Adrenal gland (tissue), 12 donors: ENCODE results near the gene ARAP3. TPM values are rescaled to one million over a fixed set of nuclear protein-coding genes. Genes with fewer than 3 reads are reported as not detected.

Source experiments
- DNase-seq, 7 donors: peaks; one replicate each; pipeline ENCODE4 v3.0.0-alpha.2; 2019 to 2020
- H3K27ac ChIP-seq, 5 donors: fragments of 200-600 bp; sonication (generic) in 4 of 5; 1 replicate in 3 of 5; 2 replicates in 2 of 5; pipeline versions ENCODE4 v1.5.1 to v1.8.0; 2016 to 2020; ENCODE audit warnings: mild to moderate bottlenecking in 1 of 5
- H3K27me3 ChIP-seq: fragments of 200-600 bp; 2 replicates; pipeline ENCODE4 v1.8.0; 2021
- H3K36me3 ChIP-seq, 2 donors: fragments of 200-600 bp; replicated peaks in 1 of 2; 1 replicate in 1 of 2; 2 replicates in 1 of 2; pipeline versions ENCODE4 v1.5.1 to v1.8.0; 2018 to 2022
- H3K4me1 ChIP-seq, 2 donors: fragments of 200-600 bp; replicated peaks in 1 of 2; 1 replicate in 1 of 2; 2 replicates in 1 of 2; pipeline versions ENCODE4 v1.5.1 to v1.8.0; 2018 to 2021
- H3K4me3 ChIP-seq, 4 donors: fragments of 200-600 bp; sonication (generic) in 3 of 4; one replicate each; pipeline ENCODE4 v1.5.1; 2016 to 2018
- H3K9me3 ChIP-seq, 3 donors: fragments of 200-600 bp; sonication (generic) in 1 of 3; replicated peaks in 1 of 3; 1 replicate in 2 of 3; 2 replicates in 1 of 3; pipeline versions ENCODE4 v1.5.1 to v1.8.0; 2016 to 2021
- CTCF ChIP-seq, 6 experiments: fragments of 450-650 bp in 4 of 6; fragments of 200-600 bp in 2 of 6; sonication (generic) in 1 of 6; IDR thresholded peaks; 1 replicate in 5 of 6; 2 replicates in 1 of 6; pipeline versions ENCODE4 v1.5.1 to v1.8.0; 2016 to 2021; ENCODE audit warnings: antibody characterized with exemption in 6 of 6, mild to moderate bottlenecking in 2 of 6, moderate library complexity in 1 of 6
- POLR2A ChIP-seq, 2 donors: fragments of 450-650 bp; IDR thresholded peaks; one replicate each; pipeline ENCODE4 v1.6.1; 2017; ENCODE audit warnings: antibody characterized with exemption in 2 of 2, mild to moderate bottlenecking in 2 of 2, moderate library complexity in 1 of 2
- WGBS, 4 donors: extraction: QIAGEN DNeasy Blood & Tissue Kit in 2 of 4; methylation state at CpG; one replicate each; pipeline versions ENCODE4 v1.1.5 to v1.1.7; 2013 to 2017; 5-methylcytosine and 5-hydroxymethylcytosine counted together
- intact Hi-C, 2 donors: fragments of 100-400 bp; cut with DNase I; formaldehyde crosslinking; loops; one replicate each; pipeline versions ENCODE4 v1.14.1 to v1.15.0; 2022 to 2023
- polyA plus RNA-seq, 3 donors: library from polyadenylated mRNA; stranded (reverse); fragments of 200-250 nt in 2 of 3; fragments of 350-450 nt in 1 of 3; fragmentation: Illumina TruSeq in 1 of 3; extraction: RNeasy Lipid Tissue Mini Kit (QIAGEN cat#74804) in 1 of 3; gene quantifications; one replicate each; pipeline ENCODE4 v1.2.3, GENCODE V29; 2013 to 2014
- total RNA-seq, 9 donors: library from RNA; depleted of rRNA in 4 of 9; stranded (reverse); fragments of >200 nt in 4 of 9; fragments of 120-200 nt in 1 of 9; fragmentation: NEBNext Ultra II Directional in 1 of 9; extraction: Animal tissue kit (Norgen Biotek cat#: 25700) in 1 of 9; gene quantifications; one replicate each; pipeline versions ENCODE4 v1.1.0 to v1.2.4, GENCODE V29; 2013 to 2023
- donor health status: healthy with polysubstance abuse.
- donor health status: Bipolar disorder and iron deficiency.
- donor health status: DM: yes; HTN: yes; CAD: no.
- donor health status: DM: no; HTN: no; CAD: no.
- donor health status: DM: no; HTN: no; CAD: no.
- donor health status: DM: yes; HTN: yes; CAD: no.

Gene ARAP3
- total and polyA plus RNA-seq, 12 donors = 3.0 to 38.6 (median 10.7) TPM

GRCh38 chr5:141715346-141715905 lies 33.4 kb upstream of the ARAP3 start:
- Histone ChIP-seq H3K4me1 (no peaks in the 10 kb centered on the region), H3K9me3 (no peaks in the 10 kb centered on the region), H3K36me3 (no peaks in the 10 kb centered on the region), H3K27me3 (no peaks in the 10 kb centered on the region), H3K27ac (no peak overlapping the region), H3K4me3 (no peak overlapping the region)
- WGBS, 4 donors = 77 to 84% (median 78%) methylated on average over 10 to 14 of the region's 14 CpGs
- no peak for DNase-seq
- intact Hi-C loops = no loop called here
- no peak for TF ChIP-seq POLR2A (IDR thresholded peaks at IDR 0.05)
- no peak for TF ChIP-seq CTCF (IDR thresholded peaks at IDR 0.05)

DNA sequence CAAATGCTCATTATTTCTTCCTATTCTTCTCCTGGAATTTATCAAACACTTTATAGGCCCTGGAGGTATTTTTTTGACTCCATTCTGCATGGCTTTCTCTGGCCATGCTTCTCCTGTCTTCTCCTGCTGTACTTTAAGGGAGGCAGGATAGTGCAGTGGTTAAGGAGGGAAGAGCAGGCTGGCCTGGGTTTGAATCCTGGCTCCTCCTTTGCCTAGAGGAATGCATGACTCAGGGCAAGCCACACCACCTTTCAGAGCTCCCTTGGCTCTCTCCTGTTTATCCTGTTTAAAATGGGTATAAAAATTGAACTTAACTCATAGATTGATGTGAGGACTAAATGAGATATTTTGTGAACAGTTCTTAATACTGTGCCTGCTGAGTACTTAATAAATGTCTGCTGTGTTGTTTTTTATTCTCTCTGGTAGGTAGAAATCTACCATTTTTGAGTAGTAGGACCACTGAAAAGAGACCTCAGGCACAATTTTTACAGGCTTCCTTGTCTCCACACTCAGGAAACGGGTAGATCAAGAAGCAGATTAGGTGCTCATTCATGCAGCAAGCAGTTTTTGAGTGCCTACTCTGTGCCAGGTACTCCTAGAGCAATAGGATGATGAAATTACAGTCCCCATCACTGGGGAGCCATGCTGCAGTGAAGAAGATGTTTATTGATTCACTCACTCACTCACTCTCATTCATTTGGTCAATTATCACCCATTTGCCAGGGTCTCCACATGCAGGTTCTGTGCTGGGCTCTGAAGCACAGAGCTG lies 32.7 kb upstream of the ARAP3 start:
- Histone ChIP-seq H3K9me3 (no peaks in the 10 kb centered on the region), H3K36me3 (no peaks in the 10 kb centered on the region), H3K4me3 (no peak overlapping the region), H3K27me3 (no peaks in the 10 kb centered on the region), H3K4me1 (no peaks in the 10 kb centered on the region), H3K27ac (no peak overlapping the region)
- intact Hi-C loops = no loop called here
- no peak for TF ChIP-seq CTCF (IDR thresholded peaks at IDR 0.05)
- TF ChIP-seq POLR2A (IDR thresholded peaks at IDR 0.05) = no peak
- DNase-seq = no peak
- 62 to 89% (median 68%) methylated on average over 1 of the region's 1 CpG for WGBS, 4 donors

- intact Hi-C loops = no loop called here
- 48 to 68% (median 59%) methylated on average over 5 to 7 of the region's 7 CpGs for WGBS, 4 donors
- DNase-seq = no peak
- Histone ChIP-seq H3K9me3 (no peaks in the 10 kb centered on the region), H3K4me1 (no peaks in the 10 kb centered on the region), H3K27ac (peak overlapping the region in 1 of 5 donors; percentile 6), H3K36me3 (no peaks in the 10 kb centered on the region), H3K4me3 (no peak overlapping the region), H3K27me3 (no peaks in the 10 kb centered on the region)
- no peak for TF ChIP-seq POLR2A (IDR thresholded peaks at IDR 0.05)
- TF ChIP-seq CTCF (IDR thresholded peaks at IDR 0.05) = no peak
Observed at GRCh38 chr5:141713616-141714309, 31.7 kb upstream of the ARAP3 start.

DNA sequence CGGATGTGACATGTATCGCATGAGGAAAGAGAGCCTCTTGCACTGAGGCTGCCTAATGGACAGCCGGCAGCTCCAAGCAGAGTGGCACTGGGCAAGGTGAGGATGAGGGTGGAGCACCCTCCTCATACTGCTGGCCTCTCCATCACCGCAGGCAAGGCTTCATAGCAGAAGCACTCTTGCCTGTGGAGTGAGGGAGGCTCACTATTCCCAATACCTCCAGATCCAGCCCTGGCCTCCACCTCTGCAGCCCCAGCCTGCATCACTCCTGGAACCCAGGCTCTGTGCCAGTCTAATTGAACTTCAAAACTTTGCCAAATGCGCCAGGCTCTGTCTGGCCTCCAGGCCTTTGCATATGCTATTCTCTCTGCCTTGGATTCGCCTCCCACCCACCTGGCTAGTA lies 29.7 kb upstream of the ARAP3 start:
- 91 to 98% (median 93%) methylated on average over 6 of the region's 6 CpGs for WGBS, 4 donors
- no peaks in the 10 kb centered on the region for H3K4me1 ChIP-seq
- no peak overlapping the region for H3K4me3 ChIP-seq
- H3K9me3 ChIP-seq = no peaks in the 10 kb centered on the region
- intact Hi-C loops = no loop called here
- H3K36me3 ChIP-seq = no peaks in the 10 kb centered on the region
- TF ChIP-seq POLR2A (IDR thresholded peaks at IDR 0.05) (no peak), CTCF (IDR thresholded peaks at IDR 0.05) (no peak)
- no peak overlapping the region for H3K27ac ChIP-seq
- no peak for DNase-seq
- no peaks in the 10 kb centered on the region for H3K27me3 ChIP-seq
